H1 (cell line): Measurements from ENCODE around the gene CKS1B.

Experiments used
- CTCF ChIP-seq, 3 experiments: IDR thresholded peaks; 1 replicate in 2 of 3; 2 replicates in 1 of 3; pipeline versions ENCODE4 v1.5.1 to v1.6.1; 2011; ENCODE audit warnings: low read length in 3 of 3, mild to moderate bottlenecking in 3 of 3, inconsistent platforms in 2 of 3, low read depth in 1 of 3, moderate library complexity in 1 of 3; ENCODE audit not compliant: insufficient read depth in 1 of 3; ENCODE audit errors: control extremely low read depth in 1 of 3
- EGR1 ChIP-seq: IDR thresholded peaks from 2 replicates; pipeline ENCODE4 v1.6.1; 2011; ENCODE audit warnings: low read depth, low read length, borderline replicate concordance
- GABPA ChIP-seq: IDR thresholded peaks from 2 replicates; pipeline ENCODE4 v1.6.1; 2011; ENCODE audit warnings: mild to moderate bottlenecking, low read length, moderate library complexity, borderline replicate concordance; ENCODE audit not compliant: insufficient read depth
- POLR2A ChIP-seq, 2 experiments: IDR thresholded peaks; 1 replicate in 1 of 2; 2 replicates in 1 of 2; pipeline ENCODE4 v1.6.1; 2011; ENCODE audit warnings: low read depth in 2 of 2, low read length in 2 of 2, mild to moderate bottlenecking in 2 of 2; ENCODE audit errors: control extremely low read depth in 1 of 2
- POLR2AphosphoS5 ChIP-seq: IDR thresholded peaks from 2 replicates; pipeline ENCODE4 v1.6.1; 2011; ENCODE audit warnings: low read depth, low read length
- POU5F1 ChIP-seq: IDR thresholded peaks from 2 replicates; pipeline ENCODE4 v1.6.1; 2011; ENCODE audit warnings: low read depth, mild to moderate bottlenecking, low read length, moderate library complexity
- RFX5 ChIP-seq: IDR thresholded peaks from 2 replicates; pipeline ENCODE4 v1.6.1; 2011; ENCODE audit warnings: low read depth, low read length, improper control_type of control experiment, borderline replicate concordance
- SP1 ChIP-seq: IDR thresholded peaks from 2 replicates; pipeline ENCODE4 v1.6.1; 2011; ENCODE audit warnings: low read depth, low read length
- USF2 ChIP-seq: IDR thresholded peaks from 2 replicates; pipeline ENCODE4 v1.6.1; 2011; ENCODE audit warnings: low read length, improper control_type of control experiment

- TF ChIP-seq USF2 (no peak), RFX5 (no peak), POLR2A (IDR thresholded peaks at IDR 0.05; ENCODE audit: control extremely low read depth in 1 of 2, low read depth in 2 of 2, low read length in 2 of 2) (no peak), CTCF (IDR thresholded peaks at IDR 0.05; ENCODE audit: control extremely low read depth in 1 of 3, insufficient read depth in 1 of 3, low read depth in 1 of 3, low read length in 3 of 3) (no peak), EGR1 (no peak), SP1 (no peak), POU5F1 (no peak), POLR2AphosphoS5 (no peak), GABPA (no peak)
These were observed 16.4 kb upstream of the CKS1B start for GRCh38 chr1:154958036-154958435.
